Small intestine (tissue), 7 donors: ENCODE measurements around the gene NTN3. TPM values are rescaled to one million over a fixed set of nuclear protein-coding genes. Genes with fewer than 3 reads are reported as not detected.

Source experiments
- DNase-seq, 2 donors: peaks; one replicate each; pipeline versions ENCODE4 v3.0.0 to v3.0.0-alpha.2; 2013
- FAIRE-seq: peaks from 2 replicates; lab custom pipeline; 2012; peaks lifted over from hg19 to GRCh38; lab: Jason Lieb, UNC
- H3K27ac ChIP-seq, 3 donors: one replicate each; pipeline ENCODE4 v1.5.1; 2013; ENCODE audit warnings: low read length in 2 of 3, mild to moderate bottlenecking in 2 of 3, control low read depth in 1 of 3, inconsistent platforms in 1 of 3, low read depth in 1 of 3, moderate library complexity in 1 of 3
- H3K27me3 ChIP-seq, 3 donors: one replicate each; pipeline ENCODE4 v1.6.1; 2013; ENCODE audit warnings: low read length in 3 of 3, inconsistent platforms in 1 of 3; ENCODE audit not compliant: control insufficient read depth in 3 of 3, insufficient read depth in 3 of 3
- H3K36me3 ChIP-seq, 3 donors: one replicate each; pipeline ENCODE4 v1.6.1; 2013; ENCODE audit warnings: low read length in 3 of 3, inconsistent platforms in 1 of 3, low read depth in 1 of 3, mild to moderate bottlenecking in 1 of 3, moderate library complexity in 1 of 3; ENCODE audit not compliant: control insufficient read depth in 3 of 3, insufficient read depth in 2 of 3
- H3K4me1 ChIP-seq, 3 donors: one replicate each; pipeline ENCODE4 v1.6.1; 2013; ENCODE audit warnings: low read length in 2 of 3, inconsistent platforms in 1 of 3, low read depth in 1 of 3, mild to moderate bottlenecking in 1 of 3, moderate library complexity in 1 of 3; ENCODE audit not compliant: control insufficient read depth in 3 of 3, insufficient read depth in 2 of 3
- H3K4me3 ChIP-seq, 3 donors: one replicate each; pipeline ENCODE4 v1.5.1; 2013; ENCODE audit warnings: low read length in 3 of 3, control low read depth in 1 of 3, inconsistent platforms in 1 of 3, low read depth in 1 of 3, mild to moderate bottlenecking in 1 of 3, moderate library complexity in 1 of 3
- H3K9me3 ChIP-seq, 2 donors: one replicate each; pipeline ENCODE4 v1.6.1; 2013; ENCODE audit warnings: low read depth in 1 of 2, low read length in 1 of 2; ENCODE audit not compliant: control insufficient read depth in 2 of 2, insufficient read depth in 1 of 2
- WGBS, 3 donors: extraction: QIAGEN DNeasy Blood & Tissue Kit; methylation state at CpG; one replicate each; pipeline ENCODE4 v1.1.7; 2013; 5-methylcytosine and 5-hydroxymethylcytosine counted together
- polyA plus RNA-seq, 4 donors: library from polyadenylated mRNA; stranded (reverse) in 3 of 4; unstranded in 1 of 4; fragments of 200-250 nt in 3 of 4; fragments of 120-200 nt in 1 of 4; gene quantifications; one replicate each; pipeline versions ENCODE4 v1.2.1 to v1.2.3, GENCODE V29; 2013
- donor health status: healthy with polysubstance abuse.
- donor health status: control.
- donor health status: control.
- donor health status: Bipolar disorder and iron deficiency.
- donor health status: healthy.

Gene NTN3
- polyA plus RNA-seq, 4 donors, result 0.04 to 0.74 TPM; not detected in 2

GRCh38 chr16:2497695-2498484, 26.8 kb downstream of the NTN3 start:
- DNase-seq (no peak), FAIRE-seq (no peak)
- 83 to 92% (median 89%) methylated on average over 26 of the region's 26 CpGs for WGBS, 3 donors
- no peak overlapping the region for H3K27ac ChIP-seq
- no peak overlapping the region for H3K4me3 ChIP-seq
- peaks cover 0 to 16% (median 0%) of the 10 kb centered on the region in 3 donors for H3K4me1 ChIP-seq
- H3K27me3 ChIP-seq, result no peaks in the 10 kb centered on the region
- no peaks in the 10 kb centered on the region for H3K9me3 ChIP-seq
- H3K36me3 ChIP-seq, result peaks cover 0 to 69% (median 3%) of the 10 kb centered on the region in 3 donors

GRCh38 chr16:2498531-2499253, 27.6 kb downstream of the NTN3 start:
- Histone ChIP-seq H3K27ac (no peak overlapping the region), H3K4me3 (no peak overlapping the region), H3K27me3 (no peaks in the 10 kb centered on the region), H3K4me1 (peaks cover 0 to 21% (median 0%) of the 10 kb centered on the region in 3 donors), H3K36me3 (peaks cover 0 to 66% (median 3%) of the 10 kb centered on the region in 3 donors), H3K9me3 (no peaks in the 10 kb centered on the region)
- WGBS, 3 donors, result 88 to 92% (median 90%) methylated on average over 13 to 15 of the region's 15 CpGs
- FAIRE-seq (no peak), DNase-seq (no peak)

- Histone ChIP-seq H3K4me1 (peaks cover 0 to 21% (median 0%) of the 10 kb centered on the region in 3 donors), H3K36me3 (peaks cover 0 to 65% (median 3%) of the 10 kb centered on the region in 3 donors), H3K27me3 (no peaks in the 10 kb centered on the region), H3K4me3 (no peak overlapping the region), H3K27ac (no peak overlapping the region), H3K9me3 (no peaks in the 10 kb centered on the region)
- WGBS, 3 donors, result 86 to 98% (median 91%) methylated on average over 6 of the region's 6 CpGs
- FAIRE-seq (no peak), DNase-seq (no peak)
Observed at GRCh38 chr16:2499454-2499853, 28.4 kb downstream of the NTN3 start.

GRCh38 chr16:2499890-2500429, 28.9 kb downstream of the NTN3 start:
- FAIRE-seq (no peak), DNase-seq (no peak)
- Histone ChIP-seq H3K27ac (no peak overlapping the region), H3K27me3 (no peaks in the 10 kb centered on the region), H3K9me3 (no peaks in the 10 kb centered on the region), H3K4me3 (no peak overlapping the region), H3K36me3 (peaks cover 0 to 65% (median 3%) of the 10 kb centered on the region in 3 donors), H3K4me1 (peaks cover 0 to 21% (median 0%) of the 10 kb centered on the region in 3 donors)
- WGBS, 3 donors, result 93 to 96% (median 94%) methylated on average over 28 to 29 of the region's 29 CpGs

GRCh38 chr16:2500430-2500917, 29.4 kb downstream of the NTN3 start:
- 86 to 93% (median 90%) methylated on average over 19 to 20 of the region's 20 CpGs for WGBS, 3 donors
- H3K27ac ChIP-seq, result no peak overlapping the region
- FAIRE-seq, result no peak

GRCh38 chr16:2500918-2501750, 30.0 kb downstream of the NTN3 start:
- no peaks in the 10 kb centered on the region for H3K27me3 ChIP-seq
- peaks cover 0 to 21% (median 0%) of the 10 kb centered on the region in 3 donors for H3K4me1 ChIP-seq
- H3K27ac ChIP-seq, result no peak overlapping the region
- DNase-seq, result peak; percentile 64 to 92
- 38 to 42% (median 40%) methylated on average over 21 to 23 of the region's 23 CpGs for WGBS, 3 donors
- H3K36me3 ChIP-seq, result peaks cover 0 to 61% (median 3%) of the 10 kb centered on the region in 3 donors
- no peak for FAIRE-seq
- H3K9me3 ChIP-seq, result no peaks in the 10 kb centered on the region
- H3K4me3 ChIP-seq, result peak overlapping the region in 1 of 3 donors; percentile 20

More at GRCh38 chr16:2500430-2500917, 29.4 kb downstream of the NTN3 start:
- no peaks in the 10 kb centered on the region for H3K27me3 ChIP-seq
- H3K4me3 ChIP-seq, result no peak overlapping the region
- H3K4me1 ChIP-seq, result peaks cover 0 to 21% (median 0%) of the 10 kb centered on the region in 3 donors
- peaks cover 0 to 65% (median 3%) of the 10 kb centered on the region in 3 donors for H3K36me3 ChIP-seq
- no peak for DNase-seq
- H3K9me3 ChIP-seq, result no peaks in the 10 kb centered on the region

- WGBS, 3 donors, result 84 to 85% (median 84%) methylated on average over 17 to 18 of the region's 18 CpGs
- DNase-seq, result no peak
- no peak for FAIRE-seq
- no peak overlapping the region for H3K4me3 ChIP-seq
- no peaks in the 10 kb centered on the region for H3K9me3 ChIP-seq
- H3K36me3 ChIP-seq, result peaks cover 0 to 55% (median 0%) of the 10 kb centered on the region in 3 donors
- peaks cover 0 to 21% (median 0%) of the 10 kb centered on the region in 3 donors for H3K4me1 ChIP-seq
- peak overlapping the region in 1 of 3 donors; percentile 24 for H3K27ac ChIP-seq
- H3K27me3 ChIP-seq, result no peaks in the 10 kb centered on the region
Observed at GRCh38 chr16:2501946-2502895, 31.1 kb downstream of the NTN3 start.
